ENCODE data around the gene CEP95. TPM values are rescaled to one million over a fixed set of nuclear protein-coding genes. Genes with fewer than 3 reads are reported as not detected.

Gene CEP95
- total RNA-seq, 4 donors from 2014 or later = 37.9 to 80.7 (median 54.0) TPM

GRCh38 chr17:64564098-64564497 is 57.3 kb downstream of the CEP95 start:
- intact Hi-C loops (cut with DNase I; ENCODE audit: low total_unique reads) = no loop called here
- 96 to 100% methylated on average over 1 of the region's 1 CpG for WGBS, 2 donors
- no peak for TF ChIP-seq CTCF (IDR thresholded peaks at IDR 0.05)
- TF ChIP-seq POLR2A (IDR thresholded peaks at IDR 0.05) = no peak
- no peak overlapping the region for H3K4me3 ChIP-seq (ENCODE audit: low read depth, poor library complexity, severe bottlenecking)
- DNase-seq (ENCODE audit: low spot score in 2 of 2) = no peak

- TF ChIP-seq CTCF (IDR thresholded peaks at IDR 0.05) = no peak
- no peak for TF ChIP-seq POLR2A (IDR thresholded peaks at IDR 0.05)
- H3K4me3 ChIP-seq (ENCODE audit: low read depth, poor library complexity, severe bottlenecking) = no peak overlapping the region
- intact Hi-C loops (cut with DNase I; ENCODE audit: low total_unique reads) = no loop called here
- no peak for DNase-seq (ENCODE audit: low spot score in 2 of 2)
Observed at GRCh38 chr17:64565563-64565962, 58.8 kb downstream of the CEP95 start.

GRCh38 chr17:64571746-64572145 is 65.0 kb downstream of the CEP95 start:
- intact Hi-C loops (cut with DNase I; ENCODE audit: low total_unique reads) = no loop called here
- TF ChIP-seq POLR2A (IDR thresholded peaks at IDR 0.05) = no peak
- no peak for DNase-seq (ENCODE audit: low spot score in 2 of 2)
- no peak overlapping the region for H3K4me3 ChIP-seq (ENCODE audit: low read depth, poor library complexity, severe bottlenecking)
- 64 to 81% methylated on average over 6 of the region's 6 CpGs for WGBS, 2 donors

- TF ChIP-seq CTCF (IDR thresholded peaks at IDR 0.05) = no peak
- TF ChIP-seq POLR2A (IDR thresholded peaks at IDR 0.05) = no peak
- intact Hi-C loops (cut with DNase I; ENCODE audit: low total_unique reads) = no loop called here
- 53 to 61% methylated on average over 3 of the region's 3 CpGs for WGBS, 2 donors
- no peak overlapping the region for H3K4me3 ChIP-seq (ENCODE audit: low read depth, poor library complexity, severe bottlenecking)
- no peak for DNase-seq (ENCODE audit: low spot score in 2 of 2)
Observed at GRCh38 chr17:64572682-64573154, 65.9 kb downstream of the CEP95 start.

GRCh38 chr17:64573214-64573613 is 66.4 kb downstream of the CEP95 start:
- intact Hi-C loops (cut with DNase I; ENCODE audit: low total_unique reads) = no loop called here
- no peak for DNase-seq (ENCODE audit: low spot score in 2 of 2)

GRCh38 chr17:64574646-64575045 is 67.9 kb downstream of the CEP95 start:
- no peak overlapping the region for H3K4me3 ChIP-seq (ENCODE audit: low read depth, poor library complexity, severe bottlenecking)
- 71 to 73% methylated on average over 1 of the region's 1 CpG for WGBS, 2 donors
- DNase-seq (ENCODE audit: low spot score in 2 of 2) = no peak
- TF ChIP-seq CTCF (IDR thresholded peaks at IDR 0.05) = no peak
- TF ChIP-seq POLR2A (IDR thresholded peaks at IDR 0.05) = no peak
- intact Hi-C loops (cut with DNase I; ENCODE audit: low total_unique reads) = no loop called here

More at GRCh38 chr17:64573214-64573613, 66.4 kb downstream of the CEP95 start:
- no peak for TF ChIP-seq CTCF (IDR thresholded peaks at IDR 0.05)
- no peak overlapping the region for H3K4me3 ChIP-seq (ENCODE audit: low read depth, poor library complexity, severe bottlenecking)
